BJ (cell line): ENCODE measurements around the gene NOBOX. TPM values are rescaled to one million over a fixed set of nuclear protein-coding genes. Genes with fewer than 3 reads are reported as not detected.
"Not testable (repeated sequence)": the region's sequence is repeated elsewhere in the genome, so short reads cannot be mapped to it uniquely, and the experiment has no call there.

Source experiments
- CTCF ChIA-PET: fragments of 350-600 bp; formaldehyde crosslinking; extraction: SDS; loops from one replicate; lab custom pipeline; 2021; ENCODE audit warnings: antibody characterized with exemption, inconsistent platforms; lab: Yijun Ruan, JAX
- POLR2A ChIA-PET: fragments of 300-600 bp; sonication (Branson Sonifier 250); formaldehyde crosslinking; extraction: SDS; loops from one replicate; lab custom pipeline; 2021; ENCODE audit warnings: antibody characterized with exemption; lab: Charles Lee
- DNase-seq: peaks from one replicate; pipeline ENCODE4 v3.0.0-alpha.2; 2011; ENCODE audit warnings: low read depth
- H3K27me3 ChIP-seq: 2 replicates; pipeline ENCODE4 v1.6.0; 2011; ENCODE audit warnings: low read length; ENCODE audit not compliant: control insufficient read depth, insufficient read depth
- H3K36me3 ChIP-seq: 2 replicates; pipeline ENCODE4 v1.5.1; 2011; ENCODE audit warnings: low read length; ENCODE audit not compliant: control insufficient read depth, insufficient read depth
- H3K4me3 ChIP-seq: 2 replicates; pipeline ENCODE4 v1.5.1; 2011; ENCODE audit warnings: low read depth, mild to moderate bottlenecking, control low read depth, low read length
- CTCF ChIP-seq: IDR thresholded peaks from 2 replicates; pipeline ENCODE4 v1.5.1; 2011; ENCODE audit warnings: low read depth, mild to moderate bottlenecking, control low read depth, inconsistent platforms, low read length, moderate library complexity; ENCODE audit not compliant: insufficient read depth
- polyA plus RNA-seq: library from polyadenylated mRNA; depleted of rRNA; stranded (reverse); fragments of >200 nt; gene quantifications from 2 replicates; pipeline ENCODE4 v1.2.3, GENCODE V29; 2011

NOBOX gene
- polyA plus RNA-seq, 1 experiment = not detected

- DNase-seq = no peak
- Histone ChIP-seq H3K27me3 (no peaks in the 10 kb centered on the region), H3K36me3 (no peaks in the 10 kb centered on the region), H3K4me3 (no peak overlapping the region)
- ChIA-PET CTCF (interaction anchor here (0.6 kb wide), 1 partner anchor 9 kb away, joined by 3 read pairs; no protein-coding TSS in a partner anchor), POLR2A (no interaction called here)
- no peak for TF ChIP-seq CTCF
These were observed 24.8 kb downstream of the NOBOX start for GRCh38 chr7:144378651-144379050.

GRCh38 chr7:144369221-144369620 lies 34.3 kb downstream of the NOBOX start:
- H3K36me3 ChIP-seq, H3K27me3 ChIP-seq, DNase-seq, CTCF ChIA-PET, POLR2A ChIA-PET, H3K4me3 ChIP-seq: not testable (repeated sequence)

GRCh38 chr7:144367250-144367649 lies 36.2 kb downstream of the NOBOX start:
- H3K4me3 ChIP-seq, DNase-seq, H3K36me3 ChIP-seq, POLR2A ChIA-PET, H3K27me3 ChIP-seq, CTCF ChIA-PET: not testable (repeated sequence)

DNA sequence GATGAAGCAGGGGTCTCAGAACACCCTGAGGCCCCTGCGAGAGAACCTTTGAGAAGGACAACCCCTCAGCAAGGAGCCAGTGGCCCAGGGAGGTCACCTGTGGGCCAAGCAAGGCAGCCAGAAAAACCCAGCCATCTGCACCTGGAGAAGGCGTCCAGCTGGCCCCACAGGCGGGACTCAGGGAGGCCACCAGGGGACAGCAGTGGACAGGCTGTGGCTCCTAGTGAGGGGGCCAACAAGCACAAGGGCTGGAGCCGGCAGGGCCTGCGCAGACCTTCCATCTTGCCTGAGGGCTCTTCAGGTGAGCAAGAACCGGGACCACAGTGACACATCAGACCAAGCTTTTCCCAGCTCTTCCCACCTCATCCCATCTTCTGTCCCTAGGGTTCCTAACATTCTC lies 38.0 kb downstream of the NOBOX start:
- CTCF ChIA-PET, POLR2A ChIA-PET, H3K4me3 ChIP-seq, H3K27me3 ChIP-seq, DNase-seq, H3K36me3 ChIP-seq: not testable (repeated sequence)

- POLR2A ChIA-PET, DNase-seq, CTCF ChIA-PET: not testable (repeated sequence)
These were observed 41.4 kb downstream of the NOBOX start for GRCh38 chr7:144362061-144362460.

DNA sequence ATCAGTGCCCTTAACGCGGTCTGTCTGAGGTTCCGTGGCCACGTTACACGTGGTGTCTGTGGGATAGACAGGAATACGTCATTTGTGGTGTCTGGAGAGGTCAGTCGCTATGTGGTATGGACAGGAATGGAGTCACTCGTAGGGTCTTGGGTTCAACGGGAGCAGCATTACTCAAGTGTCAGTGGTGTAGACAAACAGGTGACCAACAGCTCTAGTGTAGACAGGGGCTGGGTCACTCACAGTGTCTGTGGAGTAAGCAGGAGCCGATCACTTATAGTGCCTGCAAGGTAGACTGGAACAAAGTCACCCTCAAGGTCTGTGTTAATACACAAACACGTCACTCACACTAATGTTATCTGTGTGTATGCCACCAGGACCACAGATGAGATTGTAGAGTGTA lies 46.6 kb downstream of the NOBOX start:
- H3K36me3 ChIP-seq, H3K4me3 ChIP-seq, POLR2A ChIA-PET, H3K27me3 ChIP-seq, DNase-seq, CTCF ChIA-PET: not testable (repeated sequence)

More at GRCh38 chr7:144362061-144362460, 41.4 kb downstream of the NOBOX start:
- H3K36me3 ChIP-seq, H3K4me3 ChIP-seq, H3K27me3 ChIP-seq: not testable (repeated sequence)

DNA sequence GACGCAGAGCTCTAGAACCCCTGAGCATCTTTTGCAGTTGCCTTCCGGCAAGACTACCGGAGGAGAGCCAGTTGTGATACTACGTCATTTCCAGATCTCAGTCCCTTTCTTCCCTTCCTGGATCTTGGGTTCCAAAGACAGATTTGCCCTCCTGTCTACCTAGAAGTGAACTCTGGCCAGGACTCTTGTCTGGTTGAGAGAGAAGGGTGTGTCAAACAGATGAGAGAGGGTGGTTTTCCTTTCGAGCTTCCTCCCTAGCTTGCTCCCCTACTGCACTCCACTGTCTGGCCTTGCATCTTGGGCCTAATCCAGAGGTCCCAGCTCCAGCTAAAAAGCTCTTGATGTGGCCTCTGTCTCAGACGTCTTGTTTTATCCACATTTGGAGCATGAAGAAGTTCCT lies 47.3 kb downstream of the NOBOX start:
- H3K36me3 ChIP-seq, DNase-seq, H3K4me3 ChIP-seq, CTCF ChIA-PET, POLR2A ChIA-PET, H3K27me3 ChIP-seq: not testable (repeated sequence)

- CTCF ChIA-PET, H3K27me3 ChIP-seq, H3K36me3 ChIP-seq, H3K4me3 ChIP-seq, DNase-seq, POLR2A ChIA-PET: not testable (repeated sequence)
These were observed 48.2 kb downstream of the NOBOX start, which contains the start of gene ARHGEF5 for GRCh38 chr7:144355176-144355822. ARHGEF5 (plus strand) TSS chr7:144355402; CDS start chr7:144362670, 7,268 bp downstream.

GRCh38 chr7:144351667-144352066 lies 51.8 kb downstream of the NOBOX start:
- DNase-seq = not testable (repeated sequence)

GRCh38 chr7:144348625-144349024 lies 54.9 kb downstream of the NOBOX start:
- DNase-seq, POLR2A ChIA-PET, H3K36me3 ChIP-seq, H3K4me3 ChIP-seq, CTCF ChIA-PET, H3K27me3 ChIP-seq: not testable (repeated sequence)

More at GRCh38 chr7:144351667-144352066, 51.8 kb downstream of the NOBOX start:
- H3K27me3 ChIP-seq, POLR2A ChIA-PET, CTCF ChIA-PET, H3K4me3 ChIP-seq, H3K36me3 ChIP-seq: not testable (repeated sequence)
